AG08395 (cell line): ENCODE measurements around the gene SNTG2.

Source experiments
- DNase-seq: peaks from one replicate; pipeline ENCODE4 v3.0.0; 2012; ENCODE audit warnings: mixed read lengths, low spot score

SNTG2 gene

GRCh38 chr2:1283020-1283801, 332.6 kb downstream of the SNTG2 start:
- no peak for DNase-seq

GRCh38 chr2:1283871-1284270, 333.2 kb downstream of the SNTG2 start:
- no peak for DNase-seq

GRCh38 chr2:1286929-1287328, 336.3 kb downstream of the SNTG2 start:
- no peak for DNase-seq

- DNase-seq: no peak
Observed at GRCh38 chr2:1287427-1287826, 336.8 kb downstream of the SNTG2 start.

- no peak for DNase-seq
Observed at GRCh38 chr2:1294900-1295299, 344.3 kb downstream of the SNTG2 start.

- DNase-seq: no peak
Observed at GRCh38 chr2:1295740-1296139, 345.1 kb downstream of the SNTG2 start.

GRCh38 chr2:1297372-1298159, 346.9 kb downstream of the SNTG2 start:
- DNase-seq: no peak

- DNase-seq: no peak
Observed at GRCh38 chr2:1299043-1299442, 348.4 kb downstream of the SNTG2 start.

GRCh38 chr2:1300284-1300683, 349.6 kb downstream of the SNTG2 start:
- no peak for DNase-seq

- no peak for DNase-seq
Observed at GRCh38 chr2:1301056-1301455, 350.4 kb downstream of the SNTG2 start.

- DNase-seq: no peak
Observed at GRCh38 chr2:1305342-1306013, 354.8 kb downstream of the SNTG2 start.

GRCh38 chr2:1306014-1306686, 355.5 kb downstream of the SNTG2 start:
- no peak for DNase-seq

GRCh38 chr2:1306687-1307516, 356.3 kb downstream of the SNTG2 start:
- no peak for DNase-seq

GRCh38 chr2:1307670-1308069, 357.0 kb downstream of the SNTG2 start:
- no peak for DNase-seq

- DNase-seq: no peak
Observed at GRCh38 chr2:1308678-1309077, 358.0 kb downstream of the SNTG2 start.

GRCh38 chr2:1309507-1309906, 358.9 kb downstream of the SNTG2 start:
- no peak for DNase-seq

GRCh38 chr2:1310202-1310601, 359.6 kb downstream of the SNTG2 start:
- DNase-seq: no peak

- DNase-seq: no peak
Observed at GRCh38 chr2:1310866-1311265, 360.2 kb downstream of the SNTG2 start.

GRCh38 chr2:1313240-1313924, 362.7 kb downstream of the SNTG2 start:
- DNase-seq: no peak

GRCh38 chr2:1314254-1314653, 363.6 kb downstream of the SNTG2 start:
- DNase-seq: no peak
